H1 (cell line): ENCODE results near the gene SMARCE1. TPM values are rescaled to one million over a fixed set of nuclear protein-coding genes. Genes with fewer than 3 reads are reported as not detected.

Source experiments
- CTCF ChIA-PET: fragments of 300-600 bp; sonication (Branson Sonifier 250); formaldehyde crosslinking; loops from one replicate; lab custom pipeline; 2021; ENCODE audit not compliant: partially characterized antibody; lab: Charles Lee
- POLR2A ChIA-PET: fragments of 300-600 bp; sonication (Branson Sonifier 250); formaldehyde crosslinking; loops from one replicate; lab custom pipeline; 2021; ENCODE audit warnings: inconsistent platforms; ENCODE audit not compliant: partially characterized antibody; lab: Charles Lee
- DNase-seq, 2 experiments: peaks; one replicate each; pipeline versions ENCODE4 v3.0.0 to v3.0.0-alpha.2; 2010 to 2022; ENCODE audit warnings: low spot score in 2 of 2, low read depth in 1 of 2, mixed read lengths in 1 of 2
- FAIRE-seq: peaks from 2 replicates; lab custom pipeline; 2011; peaks lifted over from hg19 to GRCh38; lab: Jason Lieb, UNC
- H2AFZ ChIP-seq: 2 replicates; pipeline ENCODE4 v1.8.1; 2012; ENCODE audit warnings: low read length, inconsistent platforms
- H2AK5ac ChIP-seq: 2 replicates; pipeline ENCODE4 v1.6.1; 2013; ENCODE audit warnings: low read depth, low read length
- H2BK120ac ChIP-seq: replicated peaks from 2 replicates; pipeline ENCODE3; 2013; ENCODE audit warnings: low read depth, low read length, inconsistent platforms
- H2BK12ac ChIP-seq: 2 replicates; pipeline ENCODE4 v1.6.1; 2013; ENCODE audit warnings: low read depth, low read length
- H2BK15ac ChIP-seq: 2 replicates; pipeline ENCODE4 v1.6.1; 2013; ENCODE audit warnings: low read length
- H2BK20ac ChIP-seq: 2 replicates; pipeline ENCODE4 v1.6.1; 2013; ENCODE audit warnings: low read length
- H2BK5ac ChIP-seq: 2 replicates; pipeline ENCODE4 v1.6.1; 2013; ENCODE audit warnings: low read depth, low read length
- H3K14ac ChIP-seq: 2 replicates; pipeline ENCODE4 v1.6.1; 2013; ENCODE audit warnings: inconsistent platforms; ENCODE audit not compliant: insufficient read length
- H3K18ac ChIP-seq: 2 replicates; pipeline ENCODE4 v1.6.1; 2013; ENCODE audit warnings: low read length; ENCODE audit errors: extremely low read depth
- H3K23ac ChIP-seq: 2 replicates; pipeline ENCODE4 v1.6.1; 2013; ENCODE audit warnings: inconsistent platforms; ENCODE audit not compliant: insufficient read length
- H3K23me2 ChIP-seq: 2 replicates; pipeline ENCODE4 v1.6.1; 2013; ENCODE audit warnings: low read depth, low read length
- H3K27ac ChIP-seq: 2 replicates; pipeline ENCODE4 v1.6.1; 2011; ENCODE audit warnings: low read depth, low read length, inconsistent platforms
- H3K27me3 ChIP-seq, 4 experiments: replicated peaks in 1 of 4; 1 replicate in 1 of 4; 2 replicates in 3 of 4; pipeline versions ENCODE4 v1.6.1 to v1.8.1; 2011 to 2013; ENCODE audit warnings: low read length in 3 of 4, mild to moderate bottlenecking in 3 of 4, inconsistent platforms in 2 of 4, mixed read lengths in 2 of 4, moderate library complexity in 1 of 4; ENCODE audit not compliant: control insufficient read depth in 3 of 4, insufficient read depth in 3 of 4; ENCODE audit errors: extremely low read depth in 1 of 4
- H3K36me3 ChIP-seq, 4 experiments: 2 replicates each; pipeline versions ENCODE4 v1.6.1 to v1.8.1; 2011 to 2013; ENCODE audit warnings: mild to moderate bottlenecking in 4 of 4, low read length in 3 of 4, moderate library complexity in 2 of 4, control low read depth in 1 of 4, inconsistent platforms in 1 of 4; ENCODE audit not compliant: insufficient read depth in 4 of 4, control insufficient read depth in 2 of 4
- H3K4ac ChIP-seq: replicated peaks from 2 replicates; pipeline ENCODE3; 2013; ENCODE audit warnings: low read length, low read depth, mixed read lengths, inconsistent platforms; ENCODE audit not compliant: insufficient read length
- H3K4me1 ChIP-seq, 4 experiments: replicated peaks in 1 of 4; 1 replicate in 1 of 4; 2 replicates in 3 of 4; pipeline versions ENCODE4 v1.6.1 to v1.8.1; 2011 to 2013; ENCODE audit warnings: low read length in 3 of 4, inconsistent platforms in 2 of 4, mixed read lengths in 1 of 4; ENCODE audit not compliant: insufficient read depth in 4 of 4, control insufficient read depth in 3 of 4
- H3K4me2 ChIP-seq, 2 experiments: 2 replicates each; pipeline versions ENCODE4 v1.6.1 to v1.8.1; 2011 to 2013; ENCODE audit warnings: low read depth in 2 of 2, low read length in 2 of 2, control low read depth in 1 of 2, inconsistent platforms in 1 of 2, mild to moderate bottlenecking in 1 of 2; ENCODE audit not compliant: insufficient read depth in 1 of 2
- H3K4me3 ChIP-seq, 4 experiments: fragments of 200-600, 300-600 bp in 1 of 4; sonication (generic), shearing (Covaris generic), sonication (Bioruptor Twin) in 1 of 4; 2 replicates each; pipeline versions ENCODE4 v1.5.1 to v1.8.1; 2011 to 2016; ENCODE audit warnings: low read length in 4 of 4, low read depth in 3 of 4, control low read depth in 2 of 4, inconsistent platforms in 2 of 4, mild to moderate bottlenecking in 2 of 4, mixed read lengths in 1 of 4, moderate library complexity in 1 of 4; ENCODE audit not compliant: insufficient read depth in 2 of 4; ENCODE audit errors: extremely low read depth in 1 of 4
- H3K56ac ChIP-seq: replicated peaks from 2 replicates; pipeline ENCODE3; 2013; ENCODE audit warnings: low read depth, mild to moderate bottlenecking, mixed read lengths, low read length, inconsistent platforms; ENCODE audit not compliant: insufficient read length
- H3K79me1 ChIP-seq: 2 replicates; pipeline ENCODE4 v1.6.1; 2013; ENCODE audit warnings: low read depth, low read length, control low read depth
- H3K79me2 ChIP-seq, 2 experiments: 2 replicates each; pipeline versions ENCODE4 v1.6.1 to v1.8.1; 2012 to 2013; ENCODE audit warnings: low read length in 2 of 2, mild to moderate bottlenecking in 2 of 2, inconsistent platforms in 1 of 2; ENCODE audit not compliant: insufficient read depth in 2 of 2, control insufficient read depth in 1 of 2
- H3K9ac ChIP-seq, 4 experiments: replicated peaks in 1 of 4; 1 replicate in 1 of 4; 2 replicates in 3 of 4; pipeline versions ENCODE4 v1.6.1 to v1.8.1; 2011 to 2013; ENCODE audit warnings: low read depth in 3 of 4, low read length in 3 of 4, control low read depth in 2 of 4, mild to moderate bottlenecking in 2 of 4, moderate library complexity in 2 of 4, inconsistent platforms in 1 of 4; ENCODE audit errors: extremely low read depth in 1 of 4
- H3K9me3 ChIP-seq, 2 experiments: 2 replicates each; pipeline versions ENCODE4 v1.6.1 to v1.8.1; 2012 to 2013; ENCODE audit warnings: mild to moderate bottlenecking in 2 of 2, moderate library complexity in 2 of 2, control low read depth in 1 of 2, inconsistent platforms in 1 of 2, low read depth in 1 of 2, low read length in 1 of 2, mixed read lengths in 1 of 2; ENCODE audit not compliant: insufficient read depth in 2 of 2
- H4K20me1 ChIP-seq, 2 experiments: replicated peaks in 1 of 2; 2 replicates each; pipeline versions ENCODE3 to v1.8.1; 2011 to 2013; ENCODE audit warnings: inconsistent platforms in 2 of 2, low read length in 2 of 2, mild to moderate bottlenecking in 1 of 2; ENCODE audit not compliant: insufficient read depth in 2 of 2, control insufficient read depth in 1 of 2
- H4K5ac ChIP-seq: 2 replicates; pipeline ENCODE4 v1.6.1; 2013; ENCODE audit warnings: low read length, low read depth, mixed read lengths, inconsistent platforms; ENCODE audit not compliant: insufficient read length
- H4K8ac ChIP-seq: 2 replicates; pipeline ENCODE4 v1.8.0; 2013; ENCODE audit warnings: mild to moderate bottlenecking, moderate library complexity, low read length, inconsistent platforms; ENCODE audit not compliant: insufficient read depth; ENCODE audit errors: extremely low read depth
- H4K91ac ChIP-seq: replicated peaks from 2 replicates; pipeline ENCODE3; 2013; ENCODE audit warnings: low read length, mixed read lengths, inconsistent platforms; ENCODE audit not compliant: insufficient read length
- BACH1 ChIP-seq: IDR thresholded peaks from 2 replicates; pipeline ENCODE4 v1.6.1; 2012; ENCODE audit warnings: low read length, improper control_type of control experiment
- CBX8 ChIP-seq: fragments of 300-800, 300-1000 bp; sonication (generic); IDR thresholded peaks from 2 replicates; pipeline ENCODE4 v1.7.1; 2016; ENCODE audit warnings: low read depth, low read length, borderline replicate concordance
- CTBP2 ChIP-seq: IDR thresholded peaks from 2 replicates; pipeline ENCODE4 v1.7.0; 2011; ENCODE audit warnings: borderline replicate concordance, mild to moderate bottlenecking, moderate library complexity, mixed read lengths, low read length; ENCODE audit not compliant: insufficient read depth, insufficient read length
- HDAC2 ChIP-seq, 2 experiments: fragments of 300-600 bp in 1 of 2; sonication (generic) in 1 of 2; IDR thresholded peaks; 2 replicates each; pipeline ENCODE4 v1.6.1; 2011 to 2012; ENCODE audit warnings: low read depth in 2 of 2, low read length in 2 of 2, mild to moderate bottlenecking in 2 of 2, moderate library complexity in 2 of 2, borderline replicate concordance in 1 of 2, inconsistent platforms in 1 of 2
- JUN ChIP-seq: IDR thresholded peaks from 2 replicates; pipeline ENCODE4 v1.6.1; 2011; ENCODE audit warnings: low read depth, mild to moderate bottlenecking, improper control_type of control experiment, low read length
- JUND ChIP-seq: IDR thresholded peaks from 2 replicates; pipeline ENCODE4 v1.6.1; 2011; ENCODE audit warnings: mild to moderate bottlenecking, improper control_type of control experiment, low read length
- MAX ChIP-seq: IDR thresholded peaks from 2 replicates; pipeline ENCODE4 v1.6.1; 2012; ENCODE audit warnings: inconsistent platforms
- PHF8 ChIP-seq: fragments of 200-600 bp; sonication (generic); conservative IDR thresholded peaks from 2 replicates; pipeline ENCODE4 v1.7.1; 2012; ENCODE audit warnings: low read depth, mild to moderate bottlenecking, inconsistent platforms, low read length, moderate library complexity
- RBBP5 ChIP-seq: IDR thresholded peaks from 2 replicates; pipeline ENCODE4 v1.7.1; 2012; ENCODE audit warnings: low read depth, mild to moderate bottlenecking, inconsistent platforms, low read length, moderate library complexity, borderline replicate concordance
- RFX5 ChIP-seq: IDR thresholded peaks from 2 replicates; pipeline ENCODE4 v1.6.1; 2011; ENCODE audit warnings: low read depth, low read length, improper control_type of control experiment, borderline replicate concordance
- SP1 ChIP-seq: IDR thresholded peaks from 2 replicates; pipeline ENCODE4 v1.6.1; 2011; ENCODE audit warnings: low read depth, low read length
- TAF7 ChIP-seq: optimal IDR thresholded peaks from 2 replicates; pipeline ENCODE3; 2011; ENCODE audit warnings: low read depth, mild to moderate bottlenecking, inconsistent platforms, low read length, moderate library complexity, borderline replicate concordance
- WGBS, 2 experiments: shearing (Covaris generic) in 1 of 2; methylation state at CpG; one replicate each; pipeline versions ENCODE4 v1.1.6 to v1.1.7; 2013 to 2015; ENCODE audit warnings: low lambda C conversion rate in 2 of 2, mixed read lengths in 2 of 2, inconsistent platforms in 1 of 2, low coverage in 1 of 2, missing lambda C conversion rate in 1 of 2; ENCODE audit not compliant: insufficient replicate concordance in 2 of 2, insufficient coverage in 1 of 2, insufficient read length in 1 of 2; ENCODE audit errors: extremely low coverage in 1 of 2, missing lambda C conversion rate in 1 of 2; 5-methylcytosine and 5-hydroxymethylcytosine counted together
- polyA plus RNA-seq, 7 experiments: library from polyadenylated mRNA; depleted of rRNA in 3 of 7; stranded (reverse) in 5 of 7; unstranded in 2 of 7; fragments of >200 nt in 5 of 7; fragments of 200-250 nt in 2 of 7; gene quantifications; 1 replicate in 5 of 7; 2 replicates in 1 of 7; 4 replicates in 1 of 7; pipeline versions ENCODE4 v1.2.1 to v1.2.3, GENCODE V29; 2011 to 2013; ENCODE audit warnings: missing spikeins in 2 of 7, mixed read lengths in 2 of 7
- total RNA-seq: library from RNA; stranded (reverse); fragmentation: NEBNext Ultra II Directional; extraction: Animal tissue kit (Norgen Biotek cat#: 25700); gene quantifications from 2 replicates; pipeline ENCODE4 v1.2.1, GENCODE V29; 2021

Gene SMARCE1
- total and polyA plus RNA-seq, 2 of the 8 experiments (the other 6 are each of a cell fraction or from before 2014, with no cell fraction given), result 30.7 to 131 TPM

- POLR2A ChIA-PET, result interaction anchor here (1.6 kb wide), 1 partner anchor 51 kb away, joined by 4 read pairs; no protein-coding TSS in a partner anchor
- no peak for FAIRE-seq
- CTCF ChIA-PET, result interaction anchor here (1.1 to 1.3 kb wide), 4 partner anchors 17 to 37 kb away, joined by 3 to 6 read pairs (median 3); no protein-coding TSS in a partner anchor
- TF ChIP-seq SP1 (no peak), HDAC2 (IDR thresholded peaks at IDR 0.05; ENCODE audit: borderline replicate concordance in 1 of 2, low read depth in 2 of 2, low read length in 2 of 2) (no peak), BACH1 (no peak), JUND (no peak), RFX5 (no peak), RBBP5 (no peak), PHF8 (no peak), CBX8 (no peak), MAX (no peak), JUN (no peak), TAF7 (no peak), CTBP2 (no peak)
Observed at GRCh38 chr17:40597556-40598300, 49.9 kb downstream of the SMARCE1 start.

More at GRCh38 chr17:40597556-40598300, 49.9 kb downstream of the SMARCE1 start:
- no peak overlapping the region for H3K27ac ChIP-seq
- no peak overlapping the region for H2BK20ac ChIP-seq
- H3K4ac ChIP-seq, result no peak overlapping the region
- no peak overlapping the region for H4K5ac ChIP-seq
- peaks cover 0 to 3% (median 0%) of the 10 kb centered on the region in 4 experiments; a peak in 2 of 7 replicates for H3K4me1 ChIP-seq
- H3K14ac ChIP-seq, result no peak overlapping the region
- H3K79me1 ChIP-seq, result no peaks in the 10 kb centered on the region
- H2BK120ac ChIP-seq, result no peak overlapping the region
- H2AFZ ChIP-seq, result no peak overlapping the region
- H3K56ac ChIP-seq, result no peak overlapping the region
- no peaks in the 10 kb centered on the region for H3K36me3 ChIP-seq
- no peak overlapping the region for H4K8ac ChIP-seq
- no peak overlapping the region for H3K4me3 ChIP-seq
- no peak overlapping the region for H3K18ac ChIP-seq
- no peaks in the 10 kb centered on the region for H3K9me3 ChIP-seq
- DNase-seq, result no peak
- H3K4me2 ChIP-seq, result no peak overlapping the region
- H2BK12ac ChIP-seq, result no peak overlapping the region
- H2BK5ac ChIP-seq, result no peak overlapping the region
- no peaks in the 10 kb centered on the region for H3K23me2 ChIP-seq
- no peak overlapping the region for H3K9ac ChIP-seq
- no peaks in the 10 kb centered on the region; a peak in 1 of 7 replicates for H3K27me3 ChIP-seq
- WGBS, 2 experiments, result 90% methylated on average over 9 of the region's 9 CpGs; no CpG with 5 or more reads in 1 of the 2 experiments
- no peaks in the 10 kb centered on the region for H3K79me2 ChIP-seq
- no peak overlapping the region for H2AK5ac ChIP-seq
- no peak overlapping the region for H3K23ac ChIP-seq
- H4K20me1 ChIP-seq, result no peaks in the 10 kb centered on the region
- no peak overlapping the region for H4K91ac ChIP-seq
- H2BK15ac ChIP-seq, result no peak overlapping the region
